ENCODE results near the gene TSEN34.

The TSEN34 gene

GRCh38 chr19:54172471-54173358 lies 18.4 kb upstream of the TSEN34 start, which contains the start of gene TMC4:
Gene TMC4 (minus strand): TSS chr19:54173160. CDS start chr19:54173117, 43 bp downstream.
- H3K4ac ChIP-seq (ENCODE audit: low read depth in 1 of 2, low read length in 2 of 2), result no peak within 1 kb of the TSS
- peak; percentile 48 for DNase-seq
- no peak within 1 kb of the TSS for H2BK120ac ChIP-seq (ENCODE audit: low read depth, low read length)
- H3K27me3 ChIP-seq (ENCODE audit: control insufficient read depth in 1 of 2, insufficient read depth in 1 of 2, low read length in 2 of 2), result no peaks in the 10 kb centered on the region
- no peak within 1 kb of the TSS for H3K18ac ChIP-seq (ENCODE audit: low read depth in 1 of 2, low read length in 2 of 2)
- peak within 1 kb of the TSS; percentile 93 for H4K8ac ChIP-seq (ENCODE audit: low read length)
- no peak within 1 kb of the TSS for H3K9ac ChIP-seq (ENCODE audit: low read length)
- no peak within 1 kb of the TSS for H3K4me2 ChIP-seq (ENCODE audit: low read length, poor library complexity, severe bottlenecking)
- WGBS, result 21% methylated on average over 13 of the region's 13 CpGs
- no peak within 1 kb of the TSS for H2AK5ac ChIP-seq (ENCODE audit: low read length, severe bottlenecking)
- H3K4me3 ChIP-seq (ENCODE audit: insufficient read depth in 1 of 2, low read depth in 1 of 2, low read length in 2 of 2), result no peak within 1 kb of the TSS
- H3K79me1 ChIP-seq (replicated peaks; ENCODE audit: low read length, poor library complexity, severe bottlenecking), result no peaks in the 10 kb centered on the region
- H2BK15ac ChIP-seq (ENCODE audit: low read depth, poor library complexity, severe bottlenecking), result no peak within 1 kb of the TSS
- no peak within 1 kb of the TSS for H2BK12ac ChIP-seq (ENCODE audit: low read length in 2 of 2)
- H2BK5ac ChIP-seq (ENCODE audit: low read depth, low read length, poor library complexity, severe bottlenecking), result no peak within 1 kb of the TSS
- peaks cover 16% of the 10 kb centered on the region for H3K4me1 ChIP-seq (ENCODE audit: control insufficient read depth, insufficient read depth, low read depth, low read length)
- H4K91ac ChIP-seq (ENCODE audit: low read length), result peak within 1 kb of the TSS; percentile 40
- H3K36me3 ChIP-seq (ENCODE audit: control insufficient read depth in 1 of 2, insufficient read depth in 2 of 2, low read depth in 1 of 2, low read length in 2 of 2), result peaks cover 12 to 19% of the 10 kb centered on the region in 2 experiments
- H2AFZ ChIP-seq (ENCODE audit: low read depth, low read length), result no peak within 1 kb of the TSS
- H3K27ac ChIP-seq (ENCODE audit: low read length, poor library complexity, severe bottlenecking), result no peak within 1 kb of the TSS
- no peak within 1 kb of the TSS for H3K14ac ChIP-seq (ENCODE audit: low read length in 2 of 2)
- peak within 1 kb of the TSS in 1 of 2 experiments; percentile 17 for H3K23ac ChIP-seq (ENCODE audit: low read length in 2 of 2)
- no peaks in the 10 kb centered on the region for H3K9me3 ChIP-seq (ENCODE audit: control insufficient read depth, low read length)

- H4K91ac ChIP-seq (ENCODE audit: low read length), result peak overlapping the region; percentile 40
- peaks cover 17 to 25% of the 10 kb centered on the region in 2 experiments for H3K36me3 ChIP-seq (ENCODE audit: control insufficient read depth in 1 of 2, insufficient read depth in 2 of 2, low read depth in 1 of 2, low read length in 2 of 2)
- 59% methylated on average over 15 of the region's 15 CpGs for WGBS
Observed at GRCh38 chr19:54173359-54173699, 17.8 kb upstream of the TSEN34 start.

GRCh38 chr19:54173951-54174834 lies 16.9 kb upstream of the TSEN34 start:
- H2BK15ac ChIP-seq (ENCODE audit: low read depth, poor library complexity, severe bottlenecking), result no peak overlapping the region
- H2AFZ ChIP-seq (ENCODE audit: low read depth, low read length), result no peak overlapping the region

More at GRCh38 chr19:54173359-54173699, 17.8 kb upstream of the TSEN34 start:
- no peak overlapping the region for H2BK15ac ChIP-seq (ENCODE audit: low read depth, poor library complexity, severe bottlenecking)
- no peak overlapping the region for H3K14ac ChIP-seq (ENCODE audit: low read length in 2 of 2)
- peak overlapping the region in 1 of 2 experiments; percentile 17 for H3K23ac ChIP-seq (ENCODE audit: low read length in 2 of 2)
- H3K4ac ChIP-seq (ENCODE audit: low read depth in 1 of 2, low read length in 2 of 2), result no peak overlapping the region
- no peak for DNase-seq
- H3K79me1 ChIP-seq (replicated peaks; ENCODE audit: low read length, poor library complexity, severe bottlenecking), result peaks cover 3% of the 10 kb centered on the region
- no peak overlapping the region for H2BK120ac ChIP-seq (ENCODE audit: low read depth, low read length)
- H2BK12ac ChIP-seq (ENCODE audit: low read length in 2 of 2), result no peak overlapping the region
- no peak overlapping the region for H2BK5ac ChIP-seq (ENCODE audit: low read depth, low read length, poor library complexity, severe bottlenecking)
- no peaks in the 10 kb centered on the region for H3K27me3 ChIP-seq (ENCODE audit: control insufficient read depth in 1 of 2, insufficient read depth in 1 of 2, low read length in 2 of 2)
- no peak overlapping the region for H3K9ac ChIP-seq (ENCODE audit: low read length)
- no peak overlapping the region for H2AFZ ChIP-seq (ENCODE audit: low read depth, low read length)
- H3K4me3 ChIP-seq (ENCODE audit: insufficient read depth in 1 of 2, low read depth in 1 of 2, low read length in 2 of 2), result no peak overlapping the region
- no peak overlapping the region for H2AK5ac ChIP-seq (ENCODE audit: low read length, severe bottlenecking)
- H3K4me2 ChIP-seq (ENCODE audit: low read length, poor library complexity, severe bottlenecking), result no peak overlapping the region
- no peak overlapping the region for H3K18ac ChIP-seq (ENCODE audit: low read depth in 1 of 2, low read length in 2 of 2)
- H3K4me1 ChIP-seq (ENCODE audit: control insufficient read depth, insufficient read depth, low read depth, low read length), result peaks cover 13% of the 10 kb centered on the region
- H4K8ac ChIP-seq (ENCODE audit: low read length), result peak overlapping the region; percentile 20
- no peaks in the 10 kb centered on the region for H3K9me3 ChIP-seq (ENCODE audit: control insufficient read depth, low read length)
- no peak overlapping the region for H3K27ac ChIP-seq (ENCODE audit: low read length, poor library complexity, severe bottlenecking)

More at GRCh38 chr19:54173951-54174834, 16.9 kb upstream of the TSEN34 start:
- no peak overlapping the region for H3K18ac ChIP-seq (ENCODE audit: low read depth in 1 of 2, low read length in 2 of 2)
- H2AK5ac ChIP-seq (ENCODE audit: low read length, severe bottlenecking), result no peak overlapping the region
- H3K79me1 ChIP-seq (replicated peaks; ENCODE audit: low read length, poor library complexity, severe bottlenecking), result peaks cover 10% of the 10 kb centered on the region
- H3K14ac ChIP-seq (ENCODE audit: low read length in 2 of 2), result no peak overlapping the region
- no peak overlapping the region for H3K4me3 ChIP-seq (ENCODE audit: insufficient read depth in 1 of 2, low read depth in 1 of 2, low read length in 2 of 2)
- no peak overlapping the region for H2BK12ac ChIP-seq (ENCODE audit: low read length in 2 of 2)
- H4K8ac ChIP-seq (ENCODE audit: low read length), result no peak overlapping the region
- H2BK5ac ChIP-seq (ENCODE audit: low read depth, low read length, poor library complexity, severe bottlenecking), result no peak overlapping the region
- no peak overlapping the region for H3K4ac ChIP-seq (ENCODE audit: low read depth in 1 of 2, low read length in 2 of 2)
- no peaks in the 10 kb centered on the region for H3K9me3 ChIP-seq (ENCODE audit: control insufficient read depth, low read length)
- no peak for DNase-seq
- no peak overlapping the region for H3K27ac ChIP-seq (ENCODE audit: low read length, poor library complexity, severe bottlenecking)
- H3K4me2 ChIP-seq (ENCODE audit: low read length, poor library complexity, severe bottlenecking), result no peak overlapping the region
- H2BK120ac ChIP-seq (ENCODE audit: low read depth, low read length), result no peak overlapping the region
- H3K27me3 ChIP-seq (ENCODE audit: control insufficient read depth in 1 of 2, insufficient read depth in 1 of 2, low read length in 2 of 2), result no peaks in the 10 kb centered on the region
- H3K4me1 ChIP-seq (ENCODE audit: control insufficient read depth, insufficient read depth, low read depth, low read length), result peaks cover 12% of the 10 kb centered on the region
- H3K36me3 ChIP-seq (ENCODE audit: control insufficient read depth in 1 of 2, insufficient read depth in 2 of 2, low read depth in 1 of 2, low read length in 2 of 2), result peaks cover 26 to 34% of the 10 kb centered on the region in 2 experiments
- no peak overlapping the region for H3K9ac ChIP-seq (ENCODE audit: low read length)
- WGBS, result 74% methylated on average over 25 of the region's 25 CpGs
- H4K91ac ChIP-seq (ENCODE audit: low read length), result no peak overlapping the region
- H3K23ac ChIP-seq (ENCODE audit: low read length in 2 of 2), result no peak overlapping the region

Measured in mesenchymal stem cell (in vitro differentiated cells and primary cell).